ENCODE data around the gene SPATA33. TPM values are rescaled to one million over a fixed set of nuclear protein-coding genes. Genes with fewer than 3 reads are reported as not detected.

Gene SPATA33
- total RNA-seq, 1 experiment from 2014 or later, result 25.6 TPM

DNA sequence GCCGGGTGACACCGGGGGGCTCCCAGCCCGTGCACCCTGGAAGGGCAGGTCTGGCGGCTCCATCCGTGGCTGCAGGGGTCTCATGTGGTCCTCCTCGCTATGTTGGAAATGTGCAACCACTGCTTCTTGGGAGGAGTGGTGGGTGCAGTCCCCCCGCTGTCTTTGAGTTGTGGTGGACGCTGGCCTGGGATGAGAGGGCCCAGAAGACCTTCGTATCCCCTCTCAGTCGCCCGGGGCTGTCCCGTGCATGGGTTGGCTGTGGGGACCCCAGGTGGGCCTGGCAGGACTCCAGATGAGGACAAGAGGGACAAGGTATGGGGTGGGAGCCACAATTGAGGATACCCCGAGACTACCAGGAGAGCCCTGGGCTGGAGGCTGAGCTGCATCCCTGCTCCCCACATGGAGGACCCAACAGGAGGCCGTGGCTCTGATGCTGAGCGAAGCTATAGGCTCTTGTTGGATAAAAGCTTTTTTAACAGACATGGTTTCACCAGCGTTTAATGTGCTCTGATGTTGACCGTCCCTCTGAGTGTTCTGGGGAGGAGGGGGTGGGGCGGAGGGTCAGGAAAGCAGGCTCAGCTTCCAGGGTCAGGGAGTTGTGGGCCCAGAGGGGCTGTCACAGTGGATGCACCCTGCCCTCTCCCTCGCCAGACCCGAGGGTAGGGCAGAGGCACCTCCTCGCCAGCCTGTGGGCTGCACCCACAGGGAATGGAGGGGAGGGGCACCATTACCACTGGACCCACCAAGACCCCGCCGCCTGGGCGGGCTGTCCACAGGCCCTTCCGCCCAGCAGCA, 38.4 kb downstream of the SPATA33 start:
- BruUV-seq (replicated peaks), result no TSS peak
- ChIA-PET CTCF (no interaction called here), POLR2A (ENCODE audit: unreplicated experiment) (no interaction called here)

DNA sequence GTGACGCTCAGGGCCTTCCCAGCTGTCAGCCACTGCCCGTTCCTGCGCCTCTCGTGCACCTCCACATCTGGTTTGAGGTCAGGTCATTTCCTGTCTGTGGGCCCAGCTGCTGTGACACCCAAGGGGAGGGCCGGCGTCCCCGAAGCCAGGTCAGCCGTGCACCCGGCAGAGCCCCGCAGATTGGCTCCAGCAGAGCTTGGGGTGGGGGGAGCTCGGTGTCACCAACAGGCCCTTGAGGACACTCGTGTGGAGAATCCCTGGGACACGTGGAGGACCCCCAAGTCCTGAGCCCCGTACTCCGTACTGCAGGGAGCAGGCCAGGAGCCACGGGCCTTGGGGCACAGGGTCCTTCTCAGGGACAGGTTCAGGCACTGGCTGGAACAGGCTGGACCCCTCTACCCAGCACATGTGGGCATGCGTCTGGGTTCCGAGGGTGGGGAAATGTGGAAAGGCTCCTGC, 39.1 kb downstream of the SPATA33 start:
- Histone ChIP-seq H4K20me1 (ENCODE audit: insufficient read depth) (peaks cover 23% of the 10 kb centered on the region), H3K4me2 (no peak overlapping the region), H3K4me3 (no peak overlapping the region), H3K9me3 (ENCODE audit: insufficient read depth, low read depth) (no peaks in the 10 kb centered on the region), H3K27ac (no peak overlapping the region), H3K36me3 (ENCODE audit: low read depth) (no peaks in the 10 kb centered on the region), H3K27me3 (ENCODE audit: insufficient read depth, low read depth) (no peaks in the 10 kb centered on the region), H2AFZ (no peak overlapping the region), H3F3A (ENCODE audit: insufficient read depth, low read depth) (peaks cover 38% of the 10 kb centered on the region; the same call in 1 of the 2 replicates), H3K79me2 (ENCODE audit: low read depth) (no peaks in the 10 kb centered on the region), H3K9me2 (ENCODE audit: insufficient read depth) (no peaks in the 10 kb centered on the region), H3K4me1 (replicated peaks; ENCODE audit: insufficient read depth) (peaks cover 5% of the 10 kb centered on the region; the same call in 1 of the 2 replicates)
- intact Hi-C loops (cut with micrococcal nuclease; ENCODE audit: unreplicated experiment), result no loop called here
- TF ChIP-seq CTCF (conservative IDR thresholded peaks at IDR 0.05), result no peak
- no peak for TF ChIP-seq EZH2 (IDR thresholded peaks at IDR 0.05; ENCODE audit: low read depth)
- CTCF ChIA-PET, result no interaction called here
- BruUV-seq (replicated peaks), result no TSS peak
- POLR2A ChIA-PET (ENCODE audit: unreplicated experiment), result no interaction called here
- DNase-seq, result no peak

More for the DNA sequence above, 38.4 kb downstream of the SPATA33 start:
- Histone ChIP-seq H3K4me3 (no peak overlapping the region), H3F3A (ENCODE audit: insufficient read depth, low read depth) (peaks cover 38% of the 10 kb centered on the region; the same call in 1 of the 2 replicates), H3K9me3 (ENCODE audit: insufficient read depth, low read depth) (no peaks in the 10 kb centered on the region), H3K4me2 (no peak overlapping the region), H3K27ac (no peak overlapping the region), H3K36me3 (ENCODE audit: low read depth) (no peaks in the 10 kb centered on the region), H3K27me3 (ENCODE audit: insufficient read depth, low read depth) (no peaks in the 10 kb centered on the region), H3K79me2 (ENCODE audit: low read depth) (no peaks in the 10 kb centered on the region), H3K9me2 (ENCODE audit: insufficient read depth) (no peaks in the 10 kb centered on the region), H2AFZ (no peak overlapping the region), H4K20me1 (ENCODE audit: insufficient read depth) (peaks cover 23% of the 10 kb centered on the region), H3K4me1 (replicated peaks; ENCODE audit: insufficient read depth) (peaks cover 5% of the 10 kb centered on the region; the same call in 1 of the 2 replicates)
- no peak for TF ChIP-seq CTCF (conservative IDR thresholded peaks at IDR 0.05)
- TF ChIP-seq EZH2 (IDR thresholded peaks at IDR 0.05; ENCODE audit: low read depth), result no peak
- DNase-seq, result no peak
- intact Hi-C loops (cut with micrococcal nuclease; ENCODE audit: unreplicated experiment), result no loop called here

GRCh38 chr16:89697161-89697615, 39.6 kb downstream of the SPATA33 start:
- no peaks in the 10 kb centered on the region for H3K79me2 ChIP-seq (ENCODE audit: low read depth)
- no peaks in the 10 kb centered on the region for H3K9me2 ChIP-seq (ENCODE audit: insufficient read depth)
- DNase-seq, result no peak
- H3F3A ChIP-seq (ENCODE audit: insufficient read depth, low read depth), result peaks cover 39% of the 10 kb centered on the region; the same call in 1 of the 2 replicates
- H3K36me3 ChIP-seq (ENCODE audit: low read depth), result no peaks in the 10 kb centered on the region
- no peaks in the 10 kb centered on the region for H3K27me3 ChIP-seq (ENCODE audit: insufficient read depth, low read depth)
- H3K27ac ChIP-seq, result no peak overlapping the region
- H3K4me2 ChIP-seq, result no peak overlapping the region
- no peak overlapping the region for H2AFZ ChIP-seq
- BruUV-seq (replicated peaks), result no TSS peak
- TF ChIP-seq CTCF (conservative IDR thresholded peaks at IDR 0.05) (no peak), EZH2 (IDR thresholded peaks at IDR 0.05; ENCODE audit: low read depth) (no peak)
- POLR2A ChIA-PET (ENCODE audit: unreplicated experiment), result no interaction called here
- peaks cover 23% of the 10 kb centered on the region for H4K20me1 ChIP-seq (ENCODE audit: insufficient read depth)
- intact Hi-C loops (cut with micrococcal nuclease; ENCODE audit: unreplicated experiment), result no loop called here
- no peak overlapping the region for H3K4me3 ChIP-seq
- H3K4me1 ChIP-seq (replicated peaks; ENCODE audit: insufficient read depth), result peaks cover 5% of the 10 kb centered on the region; the same call in 1 of the 2 replicates
- no peaks in the 10 kb centered on the region for H3K9me3 ChIP-seq (ENCODE audit: insufficient read depth, low read depth)
- CTCF ChIA-PET, result no interaction called here

Data from PC-9 (cell line).